ENCODE data around the gene VPS50. TPM values are rescaled to one million over a fixed set of nuclear protein-coding genes. Genes with fewer than 3 reads are reported as not detected.

VPS50 gene
- total RNA-seq, 1 donor from 2014 or later = 16.7 TPM

- Mint-ChIP-seq H3K36me3 (ENCODE audit: low read depth) (no peaks in the 10 kb centered on the region), H3K27ac (ENCODE audit: unreplicated experiment) (no peak overlapping the region), H3K9me3 (ENCODE audit: low read depth) (no peaks in the 10 kb centered on the region), H3K4me3 (ENCODE audit: unreplicated experiment) (no peak overlapping the region), H3K27me3 (ENCODE audit: low read depth) (peaks cover 50% of the 10 kb centered on the region), H3K4me1 (ENCODE audit: low read depth) (no peaks in the 10 kb centered on the region)
- DNase-seq (ENCODE audit: low spot score) = no peak
- no peak for TF ChIP-seq CTCF (IDR thresholded peaks at IDR 0.05)
Observed at GRCh38 chr7:93196336-93196735, 35.8 kb upstream of the VPS50 start.

DNA sequence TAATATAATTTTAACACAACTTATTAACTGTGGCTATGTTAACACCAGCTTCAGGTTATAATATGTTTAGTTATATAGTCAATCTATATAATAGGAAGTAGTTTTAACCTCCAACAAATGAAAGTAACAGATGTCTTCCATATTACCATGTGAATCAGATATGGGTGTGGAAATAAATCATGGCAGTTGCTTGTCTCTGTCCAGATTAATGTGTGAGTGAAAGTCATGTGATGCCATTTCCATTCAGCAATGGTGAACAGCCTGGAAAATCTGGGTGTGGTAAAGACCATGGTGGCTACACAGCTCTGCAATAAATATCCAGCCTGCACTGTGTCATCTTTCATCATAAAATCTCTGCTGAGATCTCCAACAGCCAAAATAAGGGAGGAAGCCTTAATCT is 33.7 kb upstream of the VPS50 start:
- Mint-ChIP-seq H3K4me1 (ENCODE audit: low read depth) (no peaks in the 10 kb centered on the region), H3K9me3 (ENCODE audit: low read depth) (no peaks in the 10 kb centered on the region), H3K27me3 (ENCODE audit: low read depth) (peaks cover 54% of the 10 kb centered on the region), H3K27ac (ENCODE audit: unreplicated experiment) (no peak overlapping the region), H3K4me3 (ENCODE audit: unreplicated experiment) (no peak overlapping the region), H3K36me3 (ENCODE audit: low read depth) (no peaks in the 10 kb centered on the region)
- TF ChIP-seq CTCF (IDR thresholded peaks at IDR 0.05) = no peak
- DNase-seq (ENCODE audit: low spot score) = no peak

DNA sequence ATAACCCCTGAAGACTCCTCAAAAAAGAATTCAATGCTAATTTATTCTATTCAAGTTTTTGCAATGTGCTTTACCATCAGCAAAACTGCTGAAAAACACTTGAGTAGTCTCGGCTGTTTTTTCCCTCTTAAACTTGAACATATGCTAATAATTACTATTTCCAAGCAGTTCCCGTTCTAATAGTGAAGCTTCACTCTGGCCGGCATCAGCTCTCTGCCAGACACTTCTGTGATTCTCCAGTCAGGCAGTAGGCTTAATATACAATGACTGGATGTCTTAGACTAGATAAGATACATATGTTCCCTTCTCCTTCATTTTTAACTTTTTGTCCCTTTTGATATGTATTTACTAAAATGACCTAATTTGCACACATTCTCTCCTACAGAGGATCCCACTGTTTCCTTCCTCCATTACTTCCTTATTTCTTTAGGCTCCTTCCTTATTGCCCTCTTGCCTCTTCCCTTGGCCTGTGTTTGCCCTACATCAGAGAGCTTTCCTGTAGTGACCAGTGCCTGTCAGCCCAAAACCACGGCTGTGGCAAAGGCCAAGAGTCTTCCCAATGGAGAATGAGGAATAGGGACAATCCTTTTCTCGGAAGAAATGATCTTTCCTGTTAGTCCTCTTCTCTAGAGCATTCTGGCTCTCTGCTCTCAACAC is 29.4 kb upstream of the VPS50 start:
- no peak for TF ChIP-seq CTCF (IDR thresholded peaks at IDR 0.05)
- DNase-seq (ENCODE audit: low spot score) = no peak
- Mint-ChIP-seq H3K4me1 (ENCODE audit: low read depth) (no peaks in the 10 kb centered on the region), H3K27me3 (ENCODE audit: low read depth) (peaks cover 61% of the 10 kb centered on the region), H3K9me3 (ENCODE audit: low read depth) (no peaks in the 10 kb centered on the region), H3K27ac (ENCODE audit: unreplicated experiment) (no peak overlapping the region), H3K36me3 (ENCODE audit: low read depth) (no peaks in the 10 kb centered on the region), H3K4me3 (ENCODE audit: unreplicated experiment) (no peak overlapping the region)

DNA sequence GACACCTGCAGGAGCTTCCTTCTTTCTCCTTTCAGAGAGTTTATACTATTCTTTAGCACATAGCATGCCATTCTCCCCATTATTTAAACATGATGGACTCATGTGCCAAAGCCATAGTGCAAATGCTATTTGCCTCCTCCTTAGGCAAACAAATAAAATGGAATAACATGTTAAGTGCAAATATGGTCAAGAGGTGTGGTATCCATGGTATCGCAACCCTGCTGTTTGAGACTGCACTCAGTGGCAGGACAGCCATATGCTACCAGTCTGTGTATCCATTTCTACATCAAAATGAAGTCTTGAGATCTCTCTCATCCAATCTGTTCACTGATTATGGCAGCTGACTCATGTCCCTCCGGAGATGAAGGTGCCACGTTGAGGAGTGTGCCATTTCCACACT is 28.7 kb upstream of the VPS50 start:
- Mint-ChIP-seq H3K4me3 (ENCODE audit: unreplicated experiment) (no peak overlapping the region), H3K27me3 (ENCODE audit: low read depth) (peaks cover 65% of the 10 kb centered on the region), H3K9me3 (ENCODE audit: low read depth) (no peaks in the 10 kb centered on the region), H3K4me1 (ENCODE audit: low read depth) (no peaks in the 10 kb centered on the region), H3K27ac (ENCODE audit: unreplicated experiment) (no peak overlapping the region), H3K36me3 (ENCODE audit: low read depth) (no peaks in the 10 kb centered on the region)
- TF ChIP-seq CTCF (IDR thresholded peaks at IDR 0.05) = no peak
- no peak for DNase-seq (ENCODE audit: low spot score)

- no peak for DNase-seq (ENCODE audit: low spot score)
- no peaks in the 10 kb centered on the region for H3K9me3 Mint-ChIP-seq (ENCODE audit: low read depth)
- peaks cover 65% of the 10 kb centered on the region for H3K27me3 Mint-ChIP-seq (ENCODE audit: low read depth)
- no peak overlapping the region for H3K4me3 Mint-ChIP-seq (ENCODE audit: unreplicated experiment)
- no peaks in the 10 kb centered on the region for H3K36me3 Mint-ChIP-seq (ENCODE audit: low read depth)
- no peak overlapping the region for H3K27ac Mint-ChIP-seq (ENCODE audit: unreplicated experiment)
- peaks cover 5% of the 10 kb centered on the region for H3K4me1 Mint-ChIP-seq (ENCODE audit: low read depth)
- TF ChIP-seq CTCF (IDR thresholded peaks at IDR 0.05) = no peak
Observed at GRCh38 chr7:93205046-93205445, 27.1 kb upstream of the VPS50 start.

Measured in chondrocyte (in vitro differentiated cells).